GM18517 (cell line): ENCODE results near the gene EFCC1.

Experiments
- ATAC-seq: cut with Tn5 transposase; IDR thresholded peaks from one replicate; pipeline ENCODE4 v1.9.1; 2021; ENCODE audit warnings: mild to moderate bottlenecking, moderate library complexity; ENCODE audit not compliant: unreplicated experiment

Gene EFCC1

DNA sequence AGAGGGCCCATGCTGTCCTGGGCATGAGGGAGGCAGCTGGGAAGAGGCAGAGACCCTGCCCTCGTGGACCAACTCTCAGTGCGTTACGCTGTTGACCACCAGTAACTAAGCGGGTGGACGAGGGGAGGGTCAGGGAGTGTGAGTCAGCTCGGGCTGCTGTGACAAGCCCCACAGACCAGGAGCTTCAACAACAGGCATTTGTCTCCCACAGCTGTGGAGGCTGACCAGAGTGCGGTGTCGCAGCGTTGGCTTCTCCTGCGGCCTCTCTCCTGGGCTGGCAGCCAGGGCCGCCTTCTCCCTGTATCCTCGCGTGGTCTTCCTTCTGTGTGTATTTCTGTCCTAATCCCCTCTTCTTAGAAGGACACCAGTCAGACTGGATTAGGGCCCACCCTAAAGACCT lies 13.0 kb downstream of the EFCC1 start:
- no peak for ATAC-seq

DNA sequence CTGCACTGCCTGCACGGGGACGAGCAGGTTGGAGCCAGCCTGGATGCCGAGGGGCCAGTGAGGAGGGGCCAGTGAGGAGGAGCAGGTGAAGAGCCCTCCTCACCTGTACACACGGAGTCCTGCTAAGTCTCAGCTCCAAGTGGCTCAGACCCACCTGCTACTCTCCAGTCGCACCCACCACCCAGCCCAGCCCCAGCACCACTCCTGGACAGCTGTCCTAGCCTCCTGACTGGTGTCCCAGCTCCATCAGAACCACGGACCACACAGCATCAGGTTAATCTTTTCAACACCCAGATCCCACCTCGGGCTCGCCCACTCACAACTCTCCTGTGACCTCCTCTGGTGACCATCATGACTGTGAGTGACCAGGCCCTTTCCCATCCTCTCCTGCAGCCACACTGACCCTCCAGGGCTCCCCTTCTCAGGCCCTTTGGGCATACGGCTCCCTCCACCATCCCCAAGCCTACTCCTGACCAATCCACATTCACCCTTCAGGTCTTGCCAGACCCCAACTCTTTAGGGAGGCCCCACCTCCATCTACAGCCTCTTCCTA lies 13.8 kb downstream of the EFCC1 start:
- no peak for ATAC-seq

DNA sequence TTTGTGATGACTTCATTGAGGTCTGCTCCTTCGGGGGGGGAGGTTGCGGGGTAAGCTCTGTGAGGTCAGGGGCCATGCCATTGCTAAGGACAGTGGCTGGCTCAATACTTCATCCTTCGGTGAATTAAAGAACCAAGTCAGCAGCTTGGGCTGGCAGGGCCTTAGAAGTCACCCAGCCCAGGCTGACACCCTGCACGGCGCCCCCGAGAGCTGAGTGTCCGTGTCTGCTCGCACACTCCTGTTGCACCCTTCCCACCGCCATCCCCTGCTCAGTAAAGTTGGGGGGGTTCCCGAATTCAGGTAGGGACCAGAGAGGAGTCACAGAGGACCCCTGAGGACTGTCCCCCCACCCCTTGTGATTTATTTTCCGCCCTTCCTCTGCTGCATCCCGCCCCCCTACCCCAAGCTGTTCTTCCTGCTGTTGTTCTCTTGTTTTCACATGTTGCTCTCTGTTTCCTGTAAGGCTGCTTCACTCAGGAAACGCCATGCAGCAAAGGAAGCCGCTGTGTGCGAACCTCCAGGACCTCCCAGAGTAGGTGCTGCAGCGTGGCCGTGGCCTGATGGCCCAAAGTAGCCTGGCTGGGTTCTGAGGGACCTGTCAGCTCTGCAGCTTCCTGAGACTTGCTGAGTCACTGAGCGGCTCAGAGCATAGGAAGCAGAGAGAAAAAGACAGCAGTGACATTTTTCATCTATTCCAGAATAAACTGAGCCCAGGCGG lies 14.4 kb downstream of the EFCC1 start:
- ATAC-seq: no peak

DNA sequence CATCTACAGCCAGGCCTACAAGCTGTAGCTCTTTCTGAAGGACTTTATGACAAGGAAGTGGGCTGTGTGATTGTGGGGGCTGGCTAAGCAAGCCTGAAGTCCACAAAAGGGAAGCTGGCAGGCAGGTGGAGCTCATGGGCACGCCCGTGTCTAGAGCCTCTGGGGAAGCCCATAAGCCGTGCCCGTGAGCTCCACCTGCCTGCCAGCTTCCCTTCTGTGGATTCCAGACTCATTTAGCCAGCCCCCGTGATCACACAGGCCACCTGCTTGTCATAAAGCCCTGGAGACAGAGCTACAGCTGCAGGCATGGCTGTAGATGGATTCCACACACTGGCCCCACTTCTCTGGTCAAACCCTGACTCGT lies 15.2 kb downstream of the EFCC1 start:
- no peak for ATAC-seq

DNA sequence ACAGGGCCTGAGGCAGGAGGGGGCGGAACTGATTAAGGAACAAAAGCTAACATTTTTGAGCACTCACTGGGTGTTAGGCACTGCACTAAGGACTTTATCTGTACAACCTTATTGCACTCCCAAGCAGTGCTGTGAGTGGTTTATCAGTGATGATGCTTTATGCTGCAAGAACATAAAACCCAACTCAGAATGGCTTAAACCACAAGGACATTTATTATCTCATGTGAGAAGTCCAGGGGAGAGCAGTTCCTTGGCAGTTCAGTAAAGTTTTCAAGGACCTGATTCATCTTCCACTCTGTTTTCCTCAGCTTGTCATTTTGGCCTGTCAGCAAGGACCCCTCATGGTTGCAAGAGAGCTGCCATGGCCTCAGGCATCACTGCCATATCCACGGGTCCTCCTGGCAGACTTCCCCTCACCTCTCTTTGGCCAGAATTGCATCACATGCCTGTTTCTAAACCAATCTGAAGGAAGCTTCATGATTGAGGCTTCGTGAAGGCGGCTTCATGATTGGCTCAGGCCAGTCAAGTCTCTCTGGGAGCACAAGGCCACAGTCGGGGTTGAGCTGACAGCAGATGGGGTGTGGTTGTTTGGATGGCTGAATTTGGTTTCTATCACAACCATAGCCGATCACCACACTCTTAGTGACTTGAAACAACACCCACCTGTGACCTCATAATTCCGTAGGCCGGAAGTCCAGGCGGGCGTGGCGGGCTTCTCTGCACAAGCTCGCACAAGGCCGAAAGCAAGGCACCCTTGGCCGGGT lies 15.8 kb downstream of the EFCC1 start:
- ATAC-seq: peak; percentile 60

DNA sequence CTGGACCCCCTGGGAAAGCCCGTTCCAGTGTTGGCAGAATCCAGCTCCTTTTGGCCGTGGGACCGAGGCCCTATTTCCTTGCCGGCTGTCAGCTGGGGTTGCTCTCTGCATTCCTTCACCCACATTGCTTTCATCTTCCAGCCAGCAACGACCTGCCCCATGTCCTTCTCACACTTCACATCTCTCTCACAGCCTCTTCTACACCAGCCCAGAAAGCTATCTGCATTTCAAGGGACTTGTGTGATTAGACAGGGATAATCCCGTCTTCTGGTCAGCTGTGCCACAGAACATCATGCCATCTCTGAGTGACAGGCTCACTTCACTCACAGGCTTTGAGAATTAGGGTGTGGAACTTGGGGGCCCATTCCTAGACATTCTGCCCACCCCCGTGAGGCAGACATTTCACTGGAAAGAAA lies 16.4 kb downstream of the EFCC1 start:
- no peak for ATAC-seq

DNA sequence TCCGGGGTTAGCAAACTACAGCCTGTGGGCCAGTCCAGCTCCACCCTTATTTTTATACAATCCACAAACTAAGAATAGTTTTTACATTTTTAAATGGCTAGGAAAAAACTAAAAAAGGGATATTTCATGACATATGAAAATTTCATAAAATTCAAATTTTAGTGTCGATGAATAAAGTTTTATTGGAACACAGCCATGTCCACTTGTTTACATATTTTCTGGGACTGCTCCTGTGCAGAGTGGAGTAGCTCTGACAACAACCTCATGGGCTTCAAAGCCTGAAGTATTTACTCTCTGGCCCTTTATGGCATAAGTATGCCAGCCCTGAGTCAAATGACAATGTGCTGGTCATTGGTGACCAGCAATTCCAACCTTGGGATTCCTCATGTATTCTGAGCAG lies 17.2 kb downstream of the EFCC1 start:
- ATAC-seq: no peak

DNA sequence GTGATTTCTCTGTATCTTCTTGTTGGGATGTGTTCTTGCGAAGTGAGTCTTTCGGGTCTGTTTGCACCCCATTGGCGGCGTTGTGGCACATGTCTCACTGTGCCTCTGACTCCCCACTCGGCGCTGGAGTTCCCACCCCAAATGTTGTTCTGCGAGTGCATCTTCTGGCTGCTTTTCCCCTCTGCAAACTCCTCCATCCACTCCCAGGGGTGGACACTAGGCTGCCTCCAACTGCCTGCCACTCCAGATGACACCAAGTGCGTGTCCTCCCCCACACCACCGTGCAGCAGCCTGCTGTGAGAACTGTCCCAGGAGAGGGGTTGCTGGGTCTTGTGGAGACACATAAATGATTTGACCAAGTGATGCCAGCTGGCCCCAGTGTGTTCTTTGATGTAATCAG lies 17.6 kb downstream of the EFCC1 start:
- ATAC-seq: no peak

DNA sequence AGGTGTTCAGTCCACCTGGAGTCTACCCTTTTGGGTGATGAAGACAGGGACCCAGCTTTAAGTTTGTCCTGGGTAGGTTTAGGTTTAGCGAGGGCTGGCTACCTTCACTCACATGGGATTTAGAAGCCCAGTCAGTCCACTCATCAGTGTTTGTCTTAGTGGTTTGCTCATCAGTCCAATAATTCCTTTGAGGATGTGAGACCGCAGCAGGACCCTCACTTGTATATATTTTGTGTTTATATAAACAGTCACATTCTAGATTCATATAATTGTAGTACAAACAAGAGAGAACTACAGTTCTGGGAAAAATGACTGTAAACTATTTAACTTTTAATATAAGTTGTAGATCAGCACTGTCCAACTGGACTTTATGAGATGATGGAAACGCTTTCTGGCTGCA lies 18.2 kb downstream of the EFCC1 start:
- ATAC-seq: no peak

DNA sequence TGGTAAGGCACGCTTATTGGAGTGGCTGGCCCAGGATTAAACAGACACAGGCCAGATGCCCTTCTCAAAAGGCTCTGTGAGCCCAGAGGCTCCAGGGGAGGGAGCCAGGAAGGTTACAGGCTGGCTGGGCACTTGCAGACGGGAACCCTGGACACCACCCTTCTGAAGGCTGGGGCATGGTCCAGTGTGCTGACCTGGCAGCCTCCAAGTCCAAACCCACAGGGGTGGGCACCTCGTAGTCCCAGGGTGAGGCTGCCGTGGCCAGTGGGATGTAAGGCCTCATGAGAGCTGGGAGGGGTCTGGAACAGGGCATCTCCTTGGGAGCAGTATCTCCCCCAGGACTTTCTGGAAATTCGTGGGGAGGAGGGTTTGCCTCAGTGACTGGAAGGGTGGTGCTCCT lies 19.6 kb downstream of the EFCC1 start:
- no peak for ATAC-seq

DNA sequence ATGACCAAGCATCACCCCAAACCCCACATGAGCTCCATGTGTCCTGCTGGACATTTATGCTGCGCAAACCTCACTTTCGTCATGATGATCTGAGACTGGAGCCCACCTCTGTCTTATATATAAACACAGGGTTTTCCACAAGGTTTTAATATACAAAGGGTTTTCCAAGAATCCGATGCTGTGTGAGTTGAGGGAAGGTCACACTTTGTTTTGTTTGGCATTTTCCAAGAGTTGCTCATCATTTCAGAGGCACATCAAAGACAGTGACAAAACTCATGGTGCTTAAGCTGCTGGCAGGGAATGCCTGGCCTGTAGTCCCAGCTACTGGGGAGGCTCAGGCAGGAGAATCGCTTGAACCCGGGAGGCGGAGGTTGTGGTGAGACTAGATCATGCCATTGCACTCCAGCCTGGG lies 20.0 kb downstream of the EFCC1 start:
- ATAC-seq: no peak

DNA sequence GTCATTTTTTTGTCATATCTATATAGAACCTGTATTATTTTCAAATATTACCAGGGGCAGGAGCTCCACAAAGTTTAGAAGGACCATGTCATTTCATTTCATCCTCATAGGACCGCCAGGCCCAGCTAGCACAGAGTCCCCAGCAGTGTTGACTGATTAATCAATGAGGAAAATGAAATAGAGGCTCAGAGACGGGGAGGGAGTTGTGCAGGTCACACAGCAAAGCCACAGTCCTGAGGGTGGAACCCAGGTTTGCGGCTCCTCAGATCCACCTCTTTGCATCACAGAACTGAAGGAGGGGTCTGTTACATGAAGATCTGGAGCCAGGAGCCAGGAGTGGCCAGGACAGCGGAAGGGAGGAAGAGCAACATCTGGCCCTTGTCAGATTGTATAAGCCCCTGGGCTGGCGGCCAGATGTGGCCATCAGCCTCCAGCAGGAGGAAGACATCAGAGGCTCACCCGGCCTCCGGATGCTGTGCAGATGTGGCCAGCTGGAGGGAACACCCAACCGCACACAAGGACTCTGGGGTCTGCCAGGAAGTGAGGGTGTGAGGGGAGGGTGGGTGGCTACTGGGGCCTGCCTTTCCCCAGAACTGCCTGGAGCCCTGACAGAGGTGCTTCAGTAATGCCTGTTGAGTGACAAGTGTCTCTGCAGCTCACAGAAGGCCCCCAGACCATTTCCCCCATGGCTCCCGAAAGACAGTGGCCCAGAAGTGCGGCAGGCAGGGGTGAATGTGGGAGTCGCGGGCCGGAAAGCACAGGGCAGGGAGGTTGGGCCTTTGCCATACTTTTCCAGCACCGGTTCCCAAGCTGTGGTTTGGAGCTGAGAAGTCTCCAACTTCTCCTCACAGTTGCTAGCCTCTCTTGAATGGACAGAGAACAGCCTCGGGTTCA lies 21.3 kb downstream of the EFCC1 start:
- ATAC-seq: no peak

DNA sequence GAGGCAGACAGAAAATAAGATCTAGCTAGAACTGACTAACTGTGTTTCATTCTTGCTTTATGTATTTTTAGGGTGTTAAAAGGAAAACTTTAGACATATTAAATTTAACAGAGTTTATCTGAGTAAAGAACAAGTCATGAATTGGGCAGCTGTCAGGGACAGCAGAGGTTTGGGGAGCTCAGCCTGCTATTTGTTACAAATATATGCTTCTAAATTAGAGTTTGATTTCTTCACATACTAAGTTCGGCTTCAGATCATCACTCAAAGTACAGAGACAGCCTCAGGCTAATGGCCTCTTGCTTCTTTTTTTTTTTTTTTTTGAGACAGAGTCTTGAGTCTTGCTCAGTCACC lies 21.9 kb downstream of the EFCC1 start:
- no peak for ATAC-seq

DNA sequence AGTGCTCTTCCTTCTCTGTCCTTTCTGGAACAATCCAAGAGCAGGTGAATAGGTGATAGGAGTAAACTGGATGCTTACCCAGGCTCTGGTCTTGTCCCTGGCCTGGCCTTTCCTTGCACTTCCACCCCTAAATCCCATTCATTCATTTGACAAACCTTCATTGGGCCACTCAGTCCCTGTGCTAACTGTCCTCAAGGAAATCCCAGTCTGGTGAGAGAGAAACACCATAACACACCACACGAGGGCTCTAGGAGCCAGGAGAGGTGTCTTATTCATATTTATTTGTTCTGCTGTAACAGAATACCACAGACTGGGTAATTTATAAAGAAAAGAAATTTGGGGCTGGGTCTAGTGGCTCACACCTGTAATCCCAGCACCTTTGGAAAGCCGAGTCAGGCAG lies 22.8 kb downstream of the EFCC1 start:
- ATAC-seq: no peak

DNA sequence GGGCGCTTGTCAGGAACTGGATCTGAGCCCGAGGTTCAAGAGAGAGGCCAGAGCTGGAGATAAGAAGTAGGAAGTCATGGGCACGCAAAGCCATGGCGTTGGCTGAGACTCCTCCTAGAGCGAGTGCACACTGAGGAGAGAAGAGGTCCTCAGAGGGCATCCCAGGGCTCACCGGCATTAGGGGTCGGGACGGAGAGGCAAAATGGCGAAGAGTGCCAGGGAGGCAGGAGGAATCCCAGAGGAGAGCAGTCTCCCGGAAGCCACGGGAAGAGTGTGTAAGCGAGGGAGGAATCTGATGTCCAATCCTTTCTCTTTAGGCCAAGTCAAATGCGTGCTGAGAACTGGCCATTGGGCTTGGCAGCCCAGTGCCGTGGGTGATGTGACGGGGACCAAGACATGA lies 24.0 kb downstream of the EFCC1 start:
- no peak for ATAC-seq

DNA sequence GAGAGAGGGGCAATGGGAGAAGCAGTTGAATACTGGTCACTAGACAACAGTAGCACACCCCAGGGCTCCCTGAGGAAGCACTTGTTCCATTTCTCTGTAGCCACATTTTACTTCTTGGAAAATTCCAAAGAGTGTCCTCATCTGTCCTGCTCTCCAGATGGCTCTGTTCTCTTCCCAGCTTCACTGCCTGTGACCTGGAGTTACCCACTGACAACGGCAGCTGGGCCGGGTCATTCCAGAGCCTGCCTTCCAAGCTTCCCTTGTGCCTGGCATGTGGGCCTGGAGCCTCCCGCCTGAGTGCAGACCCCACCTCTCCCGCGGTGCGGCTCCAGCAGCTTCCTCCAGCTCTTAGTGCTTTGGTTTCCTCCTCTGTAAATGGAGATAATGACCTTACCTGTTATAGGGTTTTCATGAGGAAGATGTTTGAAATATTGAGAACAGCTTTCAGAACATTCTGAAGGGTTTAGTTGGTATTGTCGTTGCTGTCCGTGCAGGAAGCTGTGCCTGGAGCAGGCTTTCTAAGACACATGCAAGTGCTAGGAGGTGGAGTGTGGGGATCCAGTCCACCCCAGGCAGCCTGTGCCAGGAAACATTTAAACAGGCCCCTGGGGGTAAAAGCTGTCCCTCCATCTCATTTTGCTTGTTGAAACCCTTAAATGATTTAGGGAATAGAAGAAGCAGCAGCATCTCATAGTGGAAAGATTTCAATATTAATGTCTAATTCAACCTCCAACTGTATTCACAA lies 24.8 kb downstream of the EFCC1 start:
- no peak for ATAC-seq

DNA sequence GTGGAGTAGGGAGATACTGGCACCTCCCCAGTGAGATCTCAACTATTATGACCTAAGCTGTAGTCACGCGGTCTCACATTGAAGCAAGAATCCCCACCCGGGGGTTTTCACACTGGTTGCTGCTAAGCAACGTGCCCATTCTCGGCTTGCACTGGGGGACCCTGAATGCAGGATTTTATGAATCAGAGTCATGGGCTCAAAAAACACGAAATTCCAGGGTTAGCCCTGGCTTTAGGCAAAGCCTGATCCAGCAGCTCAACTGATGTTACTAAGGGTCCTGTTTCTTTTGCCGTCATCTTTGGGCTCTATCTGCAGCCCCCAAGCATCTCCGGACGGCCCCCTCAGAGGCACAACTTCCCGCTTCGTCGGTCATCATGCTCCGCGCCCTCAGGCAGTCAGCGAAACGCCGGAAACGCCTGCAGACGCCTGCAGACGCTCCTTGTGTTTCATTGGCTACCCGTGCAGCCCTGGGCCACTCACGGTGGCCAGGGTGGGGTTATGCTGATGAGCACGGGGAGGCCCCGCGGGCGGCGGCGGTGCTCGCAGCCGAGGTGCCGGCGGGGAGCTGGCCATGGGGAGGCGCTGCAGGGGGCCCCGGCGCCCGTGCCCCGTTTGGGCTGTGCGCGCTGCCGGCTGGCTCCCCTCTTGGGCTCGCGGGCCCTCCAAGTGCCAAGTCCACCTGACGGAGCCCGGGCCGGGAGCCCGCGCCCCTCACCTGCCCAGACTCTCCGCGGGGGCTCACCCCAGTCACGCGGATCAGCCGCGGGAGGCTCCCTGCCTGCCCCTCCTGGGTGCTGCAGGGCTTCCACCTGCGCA lies 25.8 kb downstream of the EFCC1 start:
- ATAC-seq: peak; percentile 93

DNA sequence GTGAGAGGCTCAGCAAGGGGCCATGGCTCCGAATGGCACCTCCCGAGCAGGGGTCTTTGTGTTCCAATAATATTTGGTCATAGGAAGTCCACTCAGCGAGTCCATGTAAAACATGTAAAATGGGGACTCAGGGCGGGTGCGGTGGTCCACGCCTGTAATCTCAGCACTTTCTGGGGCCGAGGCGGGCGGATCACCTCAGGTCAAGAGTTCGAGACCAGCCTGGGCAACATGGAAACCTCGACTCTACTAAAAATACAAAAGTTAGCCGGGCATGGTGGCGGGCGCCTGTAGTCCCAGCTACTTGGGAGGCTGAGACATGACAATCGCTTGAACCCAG lies 26.4 kb downstream of the EFCC1 start:
- no peak for ATAC-seq

DNA sequence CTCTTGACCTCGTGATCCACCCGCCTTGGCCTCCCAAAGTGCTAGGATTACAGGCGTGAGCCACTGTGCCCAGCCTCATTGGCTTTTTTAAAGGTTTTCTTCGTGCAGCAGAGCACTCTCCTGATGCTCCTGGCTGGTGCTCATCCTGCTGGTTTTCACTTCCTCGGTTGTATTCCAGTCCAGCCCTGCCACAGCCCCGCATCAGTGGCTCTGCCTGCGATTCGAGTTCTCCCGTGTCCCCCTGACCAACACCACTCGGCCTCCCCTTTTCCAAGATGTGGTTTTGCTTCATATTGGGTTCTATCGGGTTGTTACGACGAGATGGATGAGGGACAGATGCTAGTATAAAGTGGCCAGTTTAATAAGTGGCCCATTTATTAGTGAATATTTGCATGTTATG lies 27.8 kb downstream of the EFCC1 start:
- ATAC-seq: no peak

DNA sequence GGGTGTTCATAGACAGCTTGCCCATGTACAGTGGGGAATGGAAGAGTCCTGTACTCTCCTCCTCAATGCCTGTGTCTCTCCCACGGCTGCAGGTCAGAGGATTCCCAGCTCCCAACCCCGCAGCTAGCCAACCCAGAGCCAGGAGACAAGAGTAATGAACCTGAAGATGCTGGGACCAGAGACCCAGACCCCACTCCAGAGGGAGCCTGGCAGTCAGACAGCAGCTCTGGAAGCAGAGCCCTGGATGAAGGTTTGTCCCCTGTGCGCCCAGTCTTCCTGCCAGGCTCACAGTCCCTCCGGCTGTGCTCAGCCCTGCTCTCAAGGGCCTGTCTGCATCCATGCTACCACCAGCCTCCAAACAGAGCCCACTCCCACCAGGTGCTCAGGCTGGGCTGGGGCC lies 29.5 kb downstream of the EFCC1 start:
- no peak for ATAC-seq
